GM19239 (cell line): ENCODE results near the gene ATXN2.
"Not testable (repeated sequence)": the region's sequence is repeated elsewhere in the genome, so short reads cannot be mapped to it uniquely, and the experiment has no call there.

Experiments used
- DNase-seq: peaks from one replicate; pipeline ENCODE4 v3.0.0; 2011; ENCODE audit warnings: low spot score; ENCODE audit not compliant: insufficient read length
- FAIRE-seq: peaks from 2 replicates; lab custom pipeline; 2011; peaks lifted over from hg19 to GRCh38; lab: Jason Lieb, UNC

Gene ATXN2

GRCh38 chr12:111578276-111578970 lies 20.7 kb downstream of the ATXN2 start:
- DNase-seq: no peak
- no peak for FAIRE-seq

DNA sequence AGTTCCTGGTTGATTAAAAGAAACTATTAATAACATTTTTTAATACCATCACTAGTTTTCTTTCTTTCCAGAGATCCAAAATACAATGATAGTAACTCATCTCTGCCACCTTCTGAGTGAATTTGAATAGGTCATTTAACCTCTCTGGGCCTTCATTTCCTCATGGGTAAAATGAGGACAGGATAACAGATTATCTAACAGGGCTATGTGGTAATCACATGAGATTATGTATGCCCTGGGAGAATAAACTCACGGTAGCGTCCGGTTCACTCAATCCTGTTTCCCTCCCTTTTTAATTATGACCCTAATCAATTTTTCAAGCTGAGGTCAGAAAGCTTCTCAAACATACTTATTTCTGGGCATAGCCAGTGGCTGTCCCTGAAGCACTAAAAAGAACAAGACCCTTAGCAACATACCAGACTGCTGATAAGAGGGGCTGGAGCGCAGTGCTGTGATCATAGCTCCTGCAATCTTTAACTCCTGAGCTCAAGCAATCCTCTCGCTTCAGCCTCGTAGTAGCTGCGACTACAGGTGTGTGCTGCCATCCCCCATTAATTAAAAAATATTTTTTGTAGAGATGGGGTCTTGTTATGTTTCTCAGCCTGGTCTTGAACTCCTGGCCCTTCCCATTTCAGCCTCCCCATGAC lies 24.2 kb downstream of the ATXN2 start:
- no peak for DNase-seq
- no peak for FAIRE-seq

- FAIRE-seq (no peak), DNase-seq (no peak)
Measured at GRCh38 chr12:111573476-111573875, 25.6 kb downstream of the ATXN2 start.

GRCh38 chr12:111570084-111570961 lies 28.8 kb downstream of the ATXN2 start:
- DNase-seq: no peak

GRCh38 chr12:111569363-111570083 lies 29.6 kb downstream of the ATXN2 start:
- DNase-seq (no peak), FAIRE-seq (no peak)

More at GRCh38 chr12:111570084-111570961, 28.8 kb downstream of the ATXN2 start:
- FAIRE-seq: no peak

DNA sequence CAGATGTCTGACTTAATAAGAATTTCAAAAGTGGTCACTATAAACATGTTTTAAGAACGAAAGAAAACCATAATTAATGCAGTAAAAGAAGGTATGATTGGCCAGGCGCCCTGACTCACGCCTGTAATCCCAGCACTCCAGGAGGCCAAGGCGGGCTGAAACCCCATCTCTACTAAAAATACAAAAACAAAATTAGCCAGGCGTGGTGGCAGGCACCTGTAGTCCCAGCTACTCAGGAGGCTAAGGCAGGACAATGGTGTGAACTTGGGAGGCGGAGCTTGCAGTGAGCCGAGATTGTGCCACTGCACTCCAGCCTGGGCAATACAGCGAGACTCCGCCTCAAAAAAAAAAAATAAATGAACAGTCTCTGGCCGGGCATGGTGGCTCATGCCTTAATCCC lies 38.3 kb downstream of the ATXN2 start:
- not testable (repeated sequence) for FAIRE-seq, DNase-seq

DNA sequence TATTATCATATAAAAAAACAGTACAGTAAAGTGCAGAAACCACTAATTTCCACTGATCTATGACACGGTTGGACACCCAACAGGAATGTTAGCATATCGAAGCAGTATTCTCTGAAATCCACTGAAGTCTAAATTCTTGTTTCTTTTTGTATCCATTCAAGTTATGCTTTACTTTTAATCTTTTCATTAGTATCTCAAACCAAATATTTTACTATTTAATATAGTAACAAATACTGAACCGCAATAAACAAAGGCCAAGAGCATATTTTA lies 41.1 kb downstream of the ATXN2 start:
- DNase-seq: no peak
- no peak for FAIRE-seq

- FAIRE-seq (no peak), DNase-seq (no peak)
Measured at GRCh38 chr12:111557271-111558106, 41.6 kb downstream of the ATXN2 start.

GRCh38 chr12:111556676-111557075 lies 42.4 kb downstream of the ATXN2 start:
- FAIRE-seq (no peak), DNase-seq (no peak)

GRCh38 chr12:111555313-111555712 lies 43.8 kb downstream of the ATXN2 start:
- DNase-seq, FAIRE-seq: not testable (repeated sequence)

DNA sequence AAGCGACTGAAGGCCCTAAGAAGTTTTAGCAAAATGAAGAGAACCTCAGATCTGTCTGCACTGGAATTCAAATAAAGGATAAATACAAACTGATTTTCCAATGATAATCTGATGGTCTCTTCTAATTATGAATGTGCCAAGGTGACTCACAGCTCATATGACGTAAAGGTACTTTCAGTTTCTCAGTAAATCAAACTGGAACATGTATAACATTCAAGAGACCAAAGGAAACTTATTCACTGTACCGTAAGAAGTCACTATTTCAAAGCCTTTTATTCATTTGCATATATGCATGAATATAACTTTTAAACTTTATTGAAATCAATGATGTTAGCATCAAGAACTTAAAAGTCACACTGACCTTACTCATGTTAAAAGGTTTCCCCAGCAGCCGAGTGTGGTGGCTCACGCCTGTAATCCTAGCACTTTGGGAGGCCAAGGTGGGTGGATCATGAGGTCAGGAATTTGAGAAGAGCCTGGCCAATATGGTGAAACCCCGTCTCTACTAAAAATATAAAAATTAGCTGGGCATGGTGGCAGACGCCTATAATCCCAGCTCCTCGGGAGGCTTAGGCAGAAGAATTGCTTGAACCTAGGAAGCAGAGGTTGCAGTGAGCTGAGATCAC lies 52.2 kb downstream of the ATXN2 start:
- DNase-seq (no peak), FAIRE-seq (peak; percentile 8)

GRCh38 chr12:111546171-111546570 lies 52.9 kb downstream of the ATXN2 start:
- FAIRE-seq (no peak), DNase-seq (no peak)

DNA sequence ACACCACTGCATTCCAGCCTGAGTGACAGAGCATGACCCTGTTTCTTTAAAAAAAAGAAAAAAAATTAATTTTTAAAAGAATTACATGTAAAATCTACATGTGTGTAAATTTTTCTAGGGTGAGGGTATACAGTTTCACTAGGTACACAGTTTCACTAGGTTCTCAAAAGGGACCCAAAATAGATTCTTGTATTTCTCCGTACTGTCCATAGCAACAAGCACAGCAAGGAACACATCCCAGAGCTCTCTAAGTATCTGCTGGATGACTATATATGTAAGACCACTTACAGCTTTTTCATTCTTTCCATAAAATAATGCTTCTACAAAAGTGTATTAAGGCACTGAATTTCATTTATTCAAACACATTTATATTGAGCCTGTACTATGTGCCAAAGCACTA lies 55.1 kb downstream of the ATXN2 start:
- DNase-seq: no peak
- FAIRE-seq: no peak

- no peak for DNase-seq
- no peak for FAIRE-seq
Measured at GRCh38 chr12:111532751-111533150, 66.4 kb downstream of the ATXN2 start.

- peak; percentile 92 for FAIRE-seq
- peak; percentile 70 for DNase-seq
Measured at GRCh38 chr12:111529424-111530368, 69.4 kb downstream of the ATXN2 start.

DNA sequence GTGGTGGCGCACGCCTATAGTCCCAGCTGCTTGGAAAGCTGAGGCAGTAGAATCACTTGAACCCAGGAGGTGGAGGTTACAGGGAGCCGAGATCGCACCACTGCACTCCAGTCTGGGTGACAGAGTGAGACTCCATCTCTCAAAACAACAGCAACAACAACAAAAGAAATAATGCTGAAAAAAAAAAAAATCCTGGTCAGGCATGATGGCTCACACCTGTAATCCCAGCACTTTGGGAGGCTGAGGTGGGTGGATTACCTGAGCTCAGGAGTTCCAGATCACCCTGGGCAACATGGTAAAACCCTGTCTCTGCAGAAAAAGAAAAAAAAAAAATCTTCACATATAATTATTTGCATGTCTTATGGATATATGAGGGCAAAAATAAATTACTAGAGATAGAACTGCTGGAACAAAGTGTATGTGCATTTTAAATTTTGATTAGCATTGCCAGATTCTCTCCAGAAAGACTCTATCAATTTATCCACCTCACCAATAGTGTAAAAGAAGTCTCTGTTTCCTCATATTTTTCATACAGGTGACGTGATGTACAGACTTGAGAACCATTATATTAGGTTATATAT lies 75.4 kb downstream of the ATXN2 start:
- FAIRE-seq (no peak), DNase-seq (no peak)

GRCh38 chr12:111521801-111522200 lies 77.3 kb downstream of the ATXN2 start:
- FAIRE-seq (no peak), DNase-seq (no peak)

GRCh38 chr12:111519937-111520336 lies 79.2 kb downstream of the ATXN2 start:
- DNase-seq (no peak), FAIRE-seq (no peak)
